HG03521 (cell line): ENCODE results near the gene GPR34.
A peak's percentile ranks its signal among the peaks of the same experiment; 100 is the strongest.
"Not testable (repeated sequence)": the region's sequence is repeated elsewhere in the genome, so short reads cannot be mapped to it uniquely, and the experiment has no call there.

ENCODE experiments used
- ATAC-seq: cut with Tn5 transposase; IDR thresholded peaks from one replicate; pipeline ENCODE4 v1.9.1; 2021; ENCODE audit warnings: mild to moderate bottlenecking, moderate library complexity; ENCODE audit not compliant: unreplicated experiment

The GPR34 gene

DNA sequence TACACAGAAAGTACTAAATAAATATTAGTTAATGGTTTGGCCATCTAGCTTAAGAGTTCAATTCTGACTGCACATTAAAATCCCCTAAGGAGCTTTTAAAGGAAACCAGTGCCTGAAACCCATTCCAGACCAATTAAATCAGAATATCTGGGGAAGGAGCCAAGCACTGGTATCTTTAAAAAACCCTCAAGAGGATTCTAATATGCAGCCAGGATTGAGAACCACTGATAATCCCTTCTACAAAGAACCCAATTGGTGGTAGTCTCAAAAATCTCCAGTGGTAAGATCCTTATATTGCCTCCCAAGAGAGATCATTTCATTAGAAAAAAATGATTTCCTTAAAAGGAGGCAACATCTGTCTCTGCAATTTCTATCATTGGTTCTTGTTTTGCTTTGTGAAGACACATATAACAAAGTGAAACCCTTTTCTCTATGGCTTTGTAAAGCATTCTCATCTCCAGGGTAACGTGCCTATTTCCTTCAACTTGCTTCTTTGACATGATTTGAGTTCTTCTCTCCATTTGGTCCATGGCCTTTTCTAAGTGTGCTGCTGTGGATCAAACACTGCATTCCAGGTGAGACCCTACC lies 3.5 kb downstream of the GPR34 start:
- no peak for ATAC-seq

DNA sequence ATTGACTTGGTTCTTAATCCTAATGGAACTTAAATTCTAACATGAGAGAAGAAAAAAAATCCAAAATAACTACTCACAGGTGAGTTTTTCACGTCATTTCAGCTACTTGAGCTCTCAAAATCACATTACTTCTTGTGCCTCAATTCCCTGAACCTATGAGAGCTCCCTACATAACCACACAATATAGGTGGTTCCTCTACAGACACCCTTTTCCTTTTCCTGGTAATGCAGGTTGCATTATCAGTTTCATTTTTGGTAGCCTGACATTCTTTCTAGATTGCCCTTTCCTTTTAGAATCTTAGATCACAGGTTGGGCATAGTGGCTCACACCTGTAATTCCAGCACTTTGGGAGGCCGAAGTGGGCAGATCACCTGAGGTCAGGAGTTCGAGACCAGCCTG lies 4.3 kb downstream of the GPR34 start:
- no peak for ATAC-seq

DNA sequence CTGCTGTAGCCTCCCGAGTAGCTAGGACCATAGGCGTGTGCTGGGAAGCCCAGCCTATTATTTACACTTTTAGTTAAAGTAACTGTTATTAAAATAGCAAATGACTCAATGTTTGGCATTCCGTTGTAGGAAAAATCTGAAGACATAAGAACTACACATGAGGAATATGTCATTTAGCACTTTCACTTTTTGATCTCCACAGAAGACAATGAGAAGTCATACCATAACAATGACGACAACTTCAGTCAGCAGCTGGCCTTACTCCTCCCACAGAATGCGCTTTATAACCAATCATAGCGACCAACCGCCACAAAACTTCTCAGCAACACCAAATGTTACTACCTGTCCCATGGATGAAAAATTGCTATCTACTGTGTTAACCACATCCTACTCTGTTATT lies 6.7 kb downstream of the GPR34 start:
- no peak for ATAC-seq

DNA sequence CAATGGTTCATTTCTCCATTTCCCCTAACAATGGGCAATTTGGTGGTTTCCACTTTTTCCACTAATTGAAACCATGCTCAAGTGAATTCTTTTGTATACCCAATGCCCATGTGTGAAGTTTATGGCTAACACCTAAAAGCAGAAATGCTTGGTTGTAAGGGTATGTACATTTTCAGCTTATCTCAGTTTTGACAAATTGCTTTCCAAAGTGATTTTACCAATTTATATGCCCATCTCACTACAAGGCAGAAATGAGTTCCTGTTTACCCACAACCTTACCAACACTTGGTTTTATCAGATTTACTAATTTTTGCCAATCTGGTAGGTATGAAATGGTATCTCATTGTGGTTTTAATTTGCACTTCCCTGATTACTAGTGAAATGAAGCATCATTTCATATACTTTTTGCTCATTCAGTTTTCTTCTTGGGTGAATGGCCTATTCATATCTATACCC lies 14.8 kb downstream of the GPR34 start:
- ATAC-seq, result no peak

DNA sequence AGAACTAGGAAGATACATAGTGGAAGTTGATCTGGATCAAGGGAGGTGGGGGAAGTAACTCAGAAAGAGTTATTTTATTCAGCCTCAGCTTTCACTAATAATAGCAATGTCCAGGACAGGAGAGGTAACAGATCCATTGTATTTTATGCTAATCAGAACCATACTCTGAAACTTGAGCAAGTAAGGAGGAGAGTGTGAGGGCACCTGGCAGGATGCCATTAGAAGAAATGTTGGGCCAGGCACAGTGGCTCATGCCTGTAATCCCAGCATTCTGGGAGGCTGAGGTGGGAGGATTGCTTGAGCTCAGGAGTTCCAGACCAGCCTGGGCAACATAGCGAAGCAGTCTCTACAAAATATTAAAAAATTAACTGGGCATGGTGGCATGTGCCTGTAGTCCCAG lies 16.3 kb downstream of the GPR34 start:
- ATAC-seq, result no peak

DNA sequence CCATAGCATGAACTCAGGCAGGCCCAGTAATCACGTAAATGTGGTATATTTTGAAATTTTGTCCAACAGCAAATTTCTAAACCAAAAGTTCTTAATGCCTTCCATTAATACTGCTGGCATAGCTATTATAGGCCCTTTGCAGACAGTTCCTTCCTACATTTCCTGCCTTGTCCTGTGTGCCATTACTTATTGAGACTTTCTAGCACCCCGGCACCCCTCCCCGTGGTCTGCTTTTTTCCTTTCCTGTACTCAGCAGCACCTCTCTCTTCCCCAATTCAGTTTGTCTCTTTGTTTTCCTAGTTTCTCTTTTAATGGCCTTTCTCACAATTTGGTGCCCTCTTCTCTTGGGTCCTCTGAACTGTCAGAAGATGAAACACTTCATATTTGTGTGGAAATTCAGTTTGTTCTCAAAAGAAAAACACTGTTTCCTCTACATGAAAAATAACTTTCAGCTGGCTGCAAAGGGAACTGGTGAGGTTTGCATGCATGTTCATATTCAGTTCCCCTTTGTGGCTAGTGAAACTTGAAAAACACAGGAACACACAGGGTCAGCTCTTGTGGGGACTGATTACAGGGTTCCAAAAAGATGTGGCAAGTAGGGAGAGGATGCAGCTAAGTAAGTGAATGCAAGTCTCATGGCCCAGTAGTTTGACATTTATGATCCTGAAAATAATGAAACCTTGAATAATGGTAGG lies 17.1 kb downstream of the GPR34 start:
- ATAC-seq, result peak; percentile 91

DNA sequence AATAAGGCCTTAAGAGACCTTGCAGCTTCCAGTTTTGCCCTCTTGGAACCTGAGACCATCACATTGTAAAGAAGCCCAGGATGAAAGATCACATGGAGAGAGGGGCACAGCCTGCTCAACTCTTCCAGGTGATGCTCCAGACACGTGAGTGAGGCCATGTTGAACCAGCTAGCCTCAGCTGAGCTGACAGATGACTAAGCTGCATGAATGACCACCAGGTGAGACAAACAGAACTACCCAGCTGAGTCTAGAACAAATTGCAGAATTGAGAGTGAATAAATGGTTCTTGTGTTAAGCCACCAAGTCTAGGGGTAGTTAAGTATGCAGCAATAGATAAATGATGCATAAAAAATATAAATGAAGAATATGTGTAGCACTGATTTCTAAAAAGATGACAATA lies 18.4 kb downstream of the GPR34 start:
- ATAC-seq, result no peak

DNA sequence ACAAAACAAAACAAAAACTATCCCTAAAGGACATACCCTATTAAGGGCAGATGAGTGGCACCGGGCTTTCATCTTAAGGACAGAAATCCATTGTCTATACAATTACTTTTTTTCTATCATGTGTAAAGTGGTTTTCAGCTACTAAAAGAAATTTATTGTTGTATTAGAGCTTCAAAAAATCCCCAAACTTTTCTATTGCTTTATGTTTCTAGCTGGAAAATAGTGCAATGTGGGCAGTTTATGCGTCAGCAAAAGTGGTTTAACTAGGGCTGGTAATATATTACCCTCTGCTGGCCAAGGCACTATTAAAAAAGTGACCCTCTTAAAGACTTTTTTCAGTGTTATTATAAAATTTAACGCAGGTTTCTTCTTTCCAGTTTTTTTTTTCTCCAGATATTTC lies 19.7 kb downstream of the GPR34 start:
- ATAC-seq, result no peak

DNA sequence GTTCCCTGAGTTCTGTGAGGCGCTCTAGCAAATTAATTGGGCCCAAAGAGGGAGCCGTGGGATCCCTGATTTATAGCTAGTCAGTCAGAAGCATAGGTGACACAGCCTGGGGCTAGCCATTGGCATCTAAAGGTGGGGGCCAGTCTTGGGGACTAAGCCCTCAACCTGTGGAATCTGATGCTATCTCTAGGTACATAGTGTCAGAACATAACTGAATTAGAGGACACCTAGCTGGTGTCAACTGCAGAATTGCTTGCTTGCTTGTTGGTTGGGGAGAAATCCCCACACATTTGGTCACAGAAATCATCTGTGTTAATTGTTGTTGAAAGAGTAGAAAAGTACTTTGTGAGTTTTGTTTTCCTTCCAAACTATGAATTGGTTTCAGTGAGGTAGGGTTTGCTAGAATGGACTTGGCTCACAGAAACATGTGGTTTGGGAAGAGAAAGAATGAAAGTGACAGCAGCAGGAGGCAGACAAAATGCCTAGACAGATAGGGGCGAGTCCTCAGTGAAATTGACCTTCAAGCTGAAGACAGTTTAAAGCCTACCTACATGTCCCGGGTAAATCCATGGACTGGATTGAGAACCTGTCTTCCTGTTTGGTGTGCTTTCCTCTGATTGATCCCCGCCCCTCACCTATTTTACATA lies 22.4 kb downstream of the GPR34 start:
- no peak for ATAC-seq

DNA sequence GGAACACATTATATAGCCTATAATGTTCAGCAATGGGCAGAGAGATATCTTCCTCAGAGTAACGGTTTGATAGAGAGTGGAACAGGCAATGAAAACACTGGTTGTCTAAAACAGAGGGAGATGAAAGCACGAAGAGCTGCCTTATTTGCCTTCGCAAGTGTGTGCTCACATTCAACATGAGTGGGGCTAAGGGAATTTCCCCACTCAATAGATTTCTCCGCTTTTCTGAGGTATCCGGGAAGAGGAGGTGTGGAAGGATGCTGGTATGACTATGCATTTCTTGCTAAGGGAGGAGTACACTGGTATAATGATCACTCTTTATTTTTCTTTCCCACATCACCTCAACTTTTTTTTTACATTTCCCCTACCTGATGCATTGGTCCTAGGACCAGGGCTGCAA lies 27.4 kb downstream of the GPR34 start:
- ATAC-seq, result no peak

DNA sequence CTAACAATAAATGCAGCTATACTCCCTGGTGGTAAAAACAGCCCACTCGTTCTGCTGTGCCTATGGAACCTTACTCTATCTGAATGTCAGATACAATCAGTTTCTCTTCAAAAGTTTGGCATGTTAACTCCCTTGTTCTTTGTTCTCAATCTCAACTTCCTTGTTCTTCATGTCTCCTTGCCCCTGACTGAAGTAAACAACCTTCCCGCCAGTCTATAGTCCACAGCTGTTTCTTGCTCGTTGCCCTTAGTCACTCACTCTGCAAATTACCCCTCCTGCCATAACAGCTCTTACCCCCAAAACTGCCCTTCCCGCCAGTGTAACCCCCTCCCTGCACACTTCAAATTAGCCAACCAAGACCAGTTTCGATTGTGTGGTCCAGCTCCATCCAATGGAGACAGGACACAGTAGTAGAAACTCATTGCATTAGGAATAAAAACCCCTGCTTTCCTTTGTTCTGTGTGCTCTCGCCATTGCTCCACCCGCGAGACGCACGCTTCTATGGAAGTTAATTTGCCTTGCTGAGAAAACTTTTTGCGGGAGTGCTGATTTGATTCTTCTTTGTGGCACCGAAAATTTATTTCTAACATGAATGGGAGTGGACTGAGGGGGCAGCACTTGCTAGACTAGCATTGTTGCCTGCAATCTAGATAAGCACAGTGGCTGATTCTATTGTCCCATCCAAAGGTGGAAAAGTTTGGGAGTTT lies 28.1 kb downstream of the GPR34 start:
- no peak for ATAC-seq

DNA sequence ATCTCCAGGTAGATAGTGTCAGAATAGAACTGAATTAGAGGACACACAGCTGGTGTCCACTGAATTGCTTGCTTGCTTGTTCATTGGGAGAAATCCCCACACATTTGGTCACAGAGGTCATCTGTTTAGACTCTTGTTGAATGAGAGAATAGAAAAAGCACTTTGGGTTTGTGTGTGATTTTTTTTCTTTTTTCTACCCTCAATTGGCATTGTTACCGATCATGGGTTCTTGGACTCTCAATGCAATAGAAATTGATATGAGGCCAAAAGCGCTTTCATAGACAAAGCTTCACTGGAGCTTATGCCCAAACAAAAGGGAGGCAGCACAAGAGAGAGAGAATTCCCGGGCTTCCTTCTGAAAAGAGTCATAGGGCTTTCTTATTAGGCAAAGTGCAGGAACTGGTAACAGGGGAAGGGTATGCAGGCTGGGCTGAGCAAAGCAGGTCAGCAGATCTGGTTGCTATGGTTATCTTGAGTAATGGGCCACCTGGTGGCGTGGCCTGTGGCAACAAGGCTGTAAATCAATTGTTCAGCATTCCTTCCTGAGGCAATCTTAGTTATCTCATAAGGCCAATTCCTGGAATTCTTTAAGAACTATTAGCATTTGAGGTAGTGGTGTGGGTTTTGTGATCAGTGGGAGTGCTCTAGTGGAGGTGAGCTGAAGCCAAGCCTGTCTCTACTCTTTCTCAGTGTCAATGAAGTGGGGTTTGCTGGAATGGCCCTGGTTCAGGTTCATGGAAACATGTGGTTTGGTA lies 29.9 kb downstream of the GPR34 start:
- ATAC-seq, result no peak

DNA sequence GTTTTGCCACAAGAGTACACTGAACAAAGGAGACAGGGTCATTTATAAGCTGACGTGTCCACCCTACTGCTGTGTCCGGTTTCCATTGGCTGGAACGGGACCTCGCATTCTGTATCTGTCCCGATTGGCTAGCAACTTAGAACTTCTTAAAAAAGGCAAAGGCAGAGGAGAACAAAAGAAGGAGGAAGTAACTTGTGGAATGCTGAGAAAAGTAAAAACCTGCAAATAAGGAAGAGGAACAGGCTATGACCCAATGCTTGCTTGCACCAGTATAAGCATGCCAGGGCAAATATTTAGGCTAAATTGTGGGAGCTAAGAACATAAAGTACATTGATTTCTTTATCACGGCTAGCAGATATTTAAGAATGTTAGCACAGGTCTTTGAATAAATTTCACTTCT lies 30.8 kb downstream of the GPR34 start:
- ATAC-seq, result not testable (repeated sequence)

DNA sequence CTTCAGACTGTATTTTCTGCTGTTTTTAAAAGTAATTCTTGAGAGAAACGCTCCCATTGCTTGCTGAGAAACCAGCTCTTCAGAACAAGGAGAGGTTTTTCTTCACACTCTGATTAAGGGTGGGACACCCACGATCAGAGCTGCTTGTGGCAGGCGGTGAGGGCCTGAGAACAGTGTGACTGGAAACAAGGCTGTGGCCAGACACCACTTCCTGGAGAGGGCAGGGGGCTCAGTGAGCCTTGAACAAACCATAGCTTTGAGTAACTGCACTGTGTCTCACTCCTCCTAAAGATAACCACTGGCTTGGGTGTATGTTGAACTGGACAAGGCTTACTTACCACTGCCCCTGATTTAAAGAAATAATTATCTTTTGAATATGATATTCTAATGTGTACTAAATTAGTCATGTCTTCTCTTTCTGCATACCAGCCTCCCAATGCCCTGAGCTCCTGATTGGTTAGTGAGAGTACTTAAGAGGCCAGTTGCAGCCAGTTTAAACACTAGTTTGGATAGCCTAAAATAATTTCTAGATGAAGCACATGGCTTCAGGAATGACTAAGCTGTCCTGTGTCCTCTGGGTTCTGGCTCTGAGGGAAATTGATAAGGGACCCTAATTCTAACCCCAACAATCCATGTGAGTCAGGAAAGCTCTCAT lies 31.5 kb downstream of the GPR34 start:
- ATAC-seq, result peak; percentile 87

DNA sequence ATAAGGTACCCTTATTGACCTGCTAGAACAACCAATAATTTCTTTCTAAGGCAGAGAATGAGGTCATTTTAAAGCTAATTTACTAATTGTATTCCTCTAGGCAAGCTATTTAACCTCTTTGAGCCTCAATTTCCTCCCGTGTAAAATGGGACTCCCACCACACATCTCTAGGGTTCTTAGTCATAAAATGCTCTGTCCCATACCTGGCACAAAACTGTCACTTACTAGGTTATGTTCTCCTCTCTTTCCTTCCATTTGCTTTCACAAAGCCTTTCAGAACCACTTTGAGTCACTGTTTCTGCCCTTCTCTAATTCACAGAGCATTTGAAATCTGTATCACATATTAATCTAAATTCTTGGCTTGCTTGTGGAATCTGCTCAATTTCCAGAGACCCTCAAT lies 32.8 kb downstream of the GPR34 start:
- no peak for ATAC-seq

DNA sequence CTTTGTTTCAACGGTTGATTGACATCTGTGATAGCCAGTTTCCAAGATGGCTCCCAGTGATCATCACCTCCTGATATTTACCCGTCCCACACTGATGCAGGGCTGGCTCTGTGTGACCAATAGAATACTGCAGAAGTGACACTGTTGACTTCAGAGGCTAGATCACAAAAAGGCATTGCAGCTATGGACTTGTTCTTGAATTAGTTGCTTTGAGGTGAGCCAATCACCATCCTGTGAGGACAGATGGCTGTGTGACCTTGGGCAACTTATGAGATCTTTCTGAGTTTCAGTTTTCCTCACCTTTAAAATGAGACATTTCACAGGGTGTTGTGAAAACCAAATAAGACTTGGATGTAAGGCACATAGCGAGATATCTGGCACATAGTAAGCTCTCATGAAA lies 33.4 kb downstream of the GPR34 start:
- no peak for ATAC-seq

DNA sequence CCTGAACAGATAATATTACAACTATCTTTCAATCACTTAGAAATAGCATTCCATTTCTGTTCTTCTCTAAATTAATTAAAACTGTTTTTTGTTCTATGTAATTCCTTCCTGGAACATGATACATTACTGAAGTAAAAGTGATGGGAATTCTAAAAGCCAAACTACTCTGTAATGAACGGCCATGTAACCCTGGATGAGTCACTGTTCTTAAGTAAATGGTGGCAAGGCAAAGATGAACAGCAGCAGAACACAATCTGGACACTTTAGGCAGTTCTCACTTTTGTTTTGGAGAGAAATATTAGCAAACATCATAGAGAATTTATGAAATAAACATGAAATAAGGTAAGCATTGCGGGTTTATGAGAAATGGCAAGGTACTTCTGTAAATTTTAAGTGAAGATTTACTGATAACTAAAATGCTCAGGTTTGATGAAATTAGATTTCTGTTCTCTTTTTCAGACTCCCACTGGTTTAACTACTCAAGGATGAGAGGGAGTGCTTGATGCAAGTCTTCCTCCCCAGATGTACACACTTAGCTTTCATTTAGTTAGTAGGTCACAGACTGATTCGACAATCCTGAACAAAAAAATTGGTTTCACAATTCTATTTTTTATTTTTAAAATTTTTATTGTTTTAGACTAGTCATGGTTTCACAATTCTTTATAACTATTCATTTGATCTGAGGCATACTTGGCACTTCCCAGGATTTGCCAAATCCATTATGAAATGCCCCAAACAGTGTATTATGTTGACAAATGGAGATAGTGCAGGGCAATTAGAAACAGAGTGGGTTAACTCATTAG lies 34.2 kb downstream of the GPR34 start:
- no peak for ATAC-seq

DNA sequence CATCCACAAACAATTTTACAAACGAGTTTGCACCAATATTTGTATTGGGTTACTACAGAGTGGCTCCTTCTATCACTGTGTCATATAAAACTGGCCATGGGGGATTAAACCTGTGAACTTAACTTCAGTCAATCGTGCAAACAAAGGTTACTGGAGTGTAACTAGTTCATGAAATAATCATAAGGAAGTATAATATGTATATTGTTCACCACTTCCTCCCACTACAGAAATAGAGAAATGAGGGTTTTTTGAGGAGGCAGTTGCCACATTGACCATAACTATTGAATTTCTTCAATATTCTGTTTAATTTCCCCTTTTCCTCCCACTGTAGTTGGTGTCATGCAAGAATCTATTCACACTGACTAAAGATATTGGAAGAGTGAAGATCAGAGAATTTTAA lies 35.1 kb downstream of the GPR34 start, which contains the start of gene GPR82:
Gene GPR82 (plus strand): TSS at position 356 of the 400 bp plus-strand sequence. CDS start 2,846 bp downstream, outside the sequence.
- no peak for ATAC-seq

DNA sequence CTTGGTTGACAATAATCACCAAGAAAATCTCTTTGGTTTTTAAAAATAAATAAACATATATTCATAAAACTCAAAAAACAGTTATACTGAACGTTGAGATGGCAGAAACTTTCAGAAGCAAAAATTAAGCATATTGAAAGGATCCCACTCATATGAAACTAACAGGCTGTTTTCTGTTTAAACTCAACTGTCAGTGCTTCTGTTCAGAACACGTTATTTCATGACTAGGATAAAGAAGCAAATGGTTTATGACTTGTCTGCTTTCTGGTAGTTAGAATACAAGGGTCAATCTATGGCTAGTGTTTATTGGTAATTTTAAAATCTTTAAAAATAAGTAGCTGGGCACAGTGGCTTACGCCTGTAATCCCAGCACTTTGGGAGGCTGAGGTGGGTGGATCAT lies 39.4 kb downstream of the GPR34 start:
- ATAC-seq, result no peak

DNA sequence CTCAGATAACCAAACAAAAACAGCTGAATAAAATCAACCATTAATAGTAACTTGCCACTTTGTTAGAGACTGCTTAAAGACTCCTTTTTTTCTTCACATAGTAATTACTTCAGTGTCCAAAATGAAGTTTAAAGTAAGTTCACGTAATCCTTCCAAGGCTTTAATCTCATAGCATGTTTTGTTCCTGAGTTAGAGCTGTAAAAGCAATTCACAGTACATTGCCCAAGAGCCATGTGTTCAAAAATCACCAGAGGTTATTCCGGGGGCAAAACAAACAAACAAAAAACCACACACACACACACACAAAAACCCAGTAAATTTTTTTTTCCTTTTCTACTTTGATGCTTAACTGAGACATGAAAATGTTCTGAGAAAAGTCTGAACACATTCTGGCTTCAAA lies 41.3 kb downstream of the GPR34 start:
- ATAC-seq, result no peak
